Spleen (tissue), 7 donors: ENCODE measurements around the gene OR10P1.
A peak's percentile ranks its signal among the peaks of the same experiment; 100 is the strongest.
"Not testable (repeated sequence)": the region's sequence is repeated elsewhere in the genome, so short reads cannot be mapped to it uniquely, and the experiment has no call there.

ENCODE experiments used
- CTCF ChIP-seq, 11 experiments: fragments of 200-600 bp in 7 of 11; fragments of 450-650 bp in 4 of 11; sonication (generic) in 4 of 11; IDR thresholded peaks in 8 of 11; conservative IDR thresholded peaks in 3 of 11; 1 replicate in 7 of 11; 2 replicates in 4 of 11; pipeline versions ENCODE4 v1.4.0 to v1.8.0; 2016 to 2021; ENCODE audit warnings: antibody characterized with exemption in 11 of 11, inconsistent platforms in 4 of 11, mild to moderate bottlenecking in 1 of 11
- POLR2A ChIP-seq, 3 donors: fragments of 450-650 bp; IDR thresholded peaks; one replicate each; pipeline ENCODE4 v1.5.1; 2017; ENCODE audit warnings: antibody characterized with exemption in 3 of 3, mild to moderate bottlenecking in 1 of 3
- POLR2AphosphoS5 ChIP-seq, 3 donors: sonication (generic); formaldehyde crosslinking; IDR thresholded peaks; one replicate each; pipeline ENCODE4 v1.5.1; 2017; ENCODE audit warnings: antibody characterized with exemption in 3 of 3
- donor health status: DM: no; HTN: no; CAD: no; lungs with moderate emphysema.
- donor health status: DM: no; HTN: no; CAD: no.
- donor health status: DM: no; HTN: no; CAD: no.

GRCh38 chr12:55650620-55651298 is 14.1 kb downstream of the OR10P1 start:
- TF ChIP-seq CTCF (IDR thresholded peaks at IDR 0.05 in 8 of 11, conservative IDR thresholded peaks at IDR 0.05 in 3 of 11) (peak in 2 of 11 experiments; percentile 27 to 46), POLR2AphosphoS5 (IDR thresholded peaks at IDR 0.05) (peak in 1 of 3 donors; percentile 48)
- not testable (repeated sequence) for TF ChIP-seq POLR2A (IDR thresholded peaks at IDR 0.05)
